Stimulated activated effector memory CD8-positive, alpha-beta T cell treated with anti-CD3 and anti-CD28 coated beads, Interleukin-12 subunit alpha, Interleukin-12 subunit beta, amount 100 ng/mL, for 72 hours (primary cell): ENCODE results near the gene TMEFF2.
A peak's percentile ranks its signal among the peaks of the same experiment; 100 is the strongest.

Experiments
- ATAC-seq: fragments of 150-1000 bp; cut with Tn5 transposase; 2 replicates; pipeline ENCODE4 v1.10.0; 2021
- DNase-seq, 2 donors: peaks; one replicate each; pipeline ENCODE4 v3.0.0; 2021 to 2022; ENCODE audit warnings: low spot score in 2 of 2
- H3K27ac Mint-ChIP-seq: one replicate; pipeline ENCODE4 v1.8.0; 2022; ENCODE audit warnings: mild to moderate bottlenecking, mixed read lengths
- H3K36me3 Mint-ChIP-seq: one replicate; pipeline ENCODE4 v1.8.0; 2022; ENCODE audit warnings: mild to moderate bottlenecking, mixed read lengths
- H3K4me1 Mint-ChIP-seq: one replicate; pipeline ENCODE4 v1.8.0; 2022; ENCODE audit warnings: mixed read lengths
- H3K4me3 Mint-ChIP-seq: one replicate; pipeline ENCODE4 v1.8.0; 2022; ENCODE audit warnings: mild to moderate bottlenecking, mixed read lengths
- H3K9me3 Mint-ChIP-seq: one replicate; pipeline ENCODE4 v1.8.0; 2022; ENCODE audit warnings: mixed read lengths

The TMEFF2 gene

GRCh38 chr2:192194866-192195547 is at the start of gene TMEFF2:
Gene TMEFF2 (minus strand): TSS chr2:192194933. CDS start chr2:192194524, 409 bp downstream.
- peak; percentile 78 for ATAC-seq
- H3K36me3 Mint-ChIP-seq: no peaks in the 10 kb centered on the region

GRCh38 chr2:192243488-192243887 is 48.8 kb upstream of the TMEFF2 start:
- Mint-ChIP-seq H3K36me3 (no peaks in the 10 kb centered on the region), H3K27ac (no peak overlapping the region)
- ATAC-seq: no peak

More at GRCh38 chr2:192194866-192195547, at the start of gene TMEFF2:
- Mint-ChIP-seq H3K4me1 (peaks cover 32% of the 10 kb centered on the region), H3K9me3 (no peaks in the 10 kb centered on the region), H3K27ac (no peak within 1 kb of the TSS), H3K4me3 (peak within 1 kb of the TSS; percentile 76)
- peak; percentile 20 to 72 for DNase-seq

GRCh38 chr2:192236136-192236535 is 41.4 kb upstream of the TMEFF2 start:
- Mint-ChIP-seq H3K9me3 (no peaks in the 10 kb centered on the region), H3K4me3 (no peak overlapping the region), H3K27ac (no peak overlapping the region), H3K36me3 (no peaks in the 10 kb centered on the region), H3K4me1 (no peaks in the 10 kb centered on the region)
- ATAC-seq (no peak), DNase-seq (no peak)

More at GRCh38 chr2:192243488-192243887, 48.8 kb upstream of the TMEFF2 start:
- Mint-ChIP-seq H3K9me3 (no peaks in the 10 kb centered on the region), H3K4me3 (no peak overlapping the region), H3K4me1 (no peaks in the 10 kb centered on the region)
- no peak for DNase-seq

- no peaks in the 10 kb centered on the region for H3K36me3 Mint-ChIP-seq
These were observed 36.2 kb upstream of the TMEFF2 start for GRCh38 chr2:192230889-192231453.

GRCh38 chr2:192228685-192229084 is 34.0 kb upstream of the TMEFF2 start:
- ATAC-seq (no peak), DNase-seq (no peak)
- no peaks in the 10 kb centered on the region for H3K36me3 Mint-ChIP-seq
- H3K4me1 Mint-ChIP-seq: no peaks in the 10 kb centered on the region
- H3K27ac Mint-ChIP-seq: no peak overlapping the region
- H3K4me3 Mint-ChIP-seq: no peak overlapping the region
- no peaks in the 10 kb centered on the region for H3K9me3 Mint-ChIP-seq

More at GRCh38 chr2:192230889-192231453, 36.2 kb upstream of the TMEFF2 start:
- Mint-ChIP-seq H3K9me3 (no peaks in the 10 kb centered on the region), H3K4me3 (no peak overlapping the region), H3K27ac (no peak overlapping the region), H3K4me1 (no peaks in the 10 kb centered on the region)
- ATAC-seq (no peak), DNase-seq (no peak)

GRCh38 chr2:192218970-192219369 is 24.2 kb upstream of the TMEFF2 start:
- no peak for ATAC-seq
- no peak overlapping the region for H3K27ac Mint-ChIP-seq
- DNase-seq: no peak
- H3K9me3 Mint-ChIP-seq: no peaks in the 10 kb centered on the region
- H3K4me1 Mint-ChIP-seq: no peaks in the 10 kb centered on the region
- H3K36me3 Mint-ChIP-seq: no peaks in the 10 kb centered on the region
- H3K4me3 Mint-ChIP-seq: no peak overlapping the region

- ATAC-seq: no peak
- Mint-ChIP-seq H3K4me1 (no peaks in the 10 kb centered on the region), H3K4me3 (no peak overlapping the region), H3K9me3 (no peaks in the 10 kb centered on the region), H3K36me3 (no peaks in the 10 kb centered on the region), H3K27ac (no peak overlapping the region)
- DNase-seq: no peak
These were observed 23.6 kb upstream of the TMEFF2 start for GRCh38 chr2:192218377-192218776.

GRCh38 chr2:192216336-192216735 is 21.6 kb upstream of the TMEFF2 start:
- DNase-seq: no peak
- no peak for ATAC-seq
- H3K27ac Mint-ChIP-seq: no peak overlapping the region
- no peaks in the 10 kb centered on the region for H3K9me3 Mint-ChIP-seq
- H3K36me3 Mint-ChIP-seq: no peaks in the 10 kb centered on the region
- no peak overlapping the region for H3K4me3 Mint-ChIP-seq
- no peaks in the 10 kb centered on the region for H3K4me1 Mint-ChIP-seq

- H3K27ac Mint-ChIP-seq: no peak overlapping the region
- no peak for ATAC-seq
- DNase-seq: no peak
- no peaks in the 10 kb centered on the region for H3K36me3 Mint-ChIP-seq
- no peaks in the 10 kb centered on the region for H3K4me1 Mint-ChIP-seq
- no peaks in the 10 kb centered on the region for H3K9me3 Mint-ChIP-seq
- H3K4me3 Mint-ChIP-seq: no peak overlapping the region
These were observed 20.6 kb upstream of the TMEFF2 start for GRCh38 chr2:192215096-192215877.

- Mint-ChIP-seq H3K4me1 (no peaks in the 10 kb centered on the region), H3K4me3 (no peak overlapping the region), H3K9me3 (no peaks in the 10 kb centered on the region), H3K27ac (no peak overlapping the region), H3K36me3 (no peaks in the 10 kb centered on the region)
- no peak for DNase-seq
- no peak for ATAC-seq
These were observed 14.1 kb upstream of the TMEFF2 start for GRCh38 chr2:192208848-192209247.

GRCh38 chr2:192206399-192206798 is 11.7 kb upstream of the TMEFF2 start:
- Mint-ChIP-seq H3K36me3 (no peaks in the 10 kb centered on the region), H3K27ac (no peak overlapping the region), H3K4me1 (no peaks in the 10 kb centered on the region), H3K9me3 (no peaks in the 10 kb centered on the region), H3K4me3 (no peak overlapping the region)
- DNase-seq (no peak), ATAC-seq (no peak)

- H3K4me3 Mint-ChIP-seq: no peak overlapping the region
- no peaks in the 10 kb centered on the region for H3K9me3 Mint-ChIP-seq
- DNase-seq (no peak), ATAC-seq (no peak)
- H3K27ac Mint-ChIP-seq: no peak overlapping the region
- H3K36me3 Mint-ChIP-seq: no peaks in the 10 kb centered on the region
- no peaks in the 10 kb centered on the region for H3K4me1 Mint-ChIP-seq
These were observed 9.1 kb upstream of the TMEFF2 start for GRCh38 chr2:192203876-192204275.

GRCh38 chr2:192202373-192202772 is 7.6 kb upstream of the TMEFF2 start:
- ATAC-seq (no peak), DNase-seq (no peak)
- no peak overlapping the region for H3K4me3 Mint-ChIP-seq
- no peak overlapping the region for H3K27ac Mint-ChIP-seq
- no peaks in the 10 kb centered on the region for H3K4me1 Mint-ChIP-seq
- H3K9me3 Mint-ChIP-seq: no peaks in the 10 kb centered on the region
- no peaks in the 10 kb centered on the region for H3K36me3 Mint-ChIP-seq

GRCh38 chr2:192201116-192201515 is 6.4 kb upstream of the TMEFF2 start:
- Mint-ChIP-seq H3K9me3 (no peaks in the 10 kb centered on the region), H3K36me3 (no peaks in the 10 kb centered on the region), H3K4me3 (no peak overlapping the region), H3K4me1 (peaks cover 8% of the 10 kb centered on the region), H3K27ac (no peak overlapping the region)
- ATAC-seq (no peak), DNase-seq (no peak)

GRCh38 chr2:192197357-192197756 is 2.6 kb upstream of the TMEFF2 start:
- Mint-ChIP-seq H3K9me3 (no peaks in the 10 kb centered on the region), H3K36me3 (no peaks in the 10 kb centered on the region), H3K4me1 (peaks cover 32% of the 10 kb centered on the region), H3K4me3 (no peak overlapping the region), H3K27ac (no peak overlapping the region)
- ATAC-seq: no peak
- no peak for DNase-seq
